Stimulated activated CD8-positive, alpha-beta memory T cell treated with anti-CD3 and anti-CD28 coated beads, Interleukin-4, amount 100 ng/mL, for 1 hour (primary cell): Measurements from ENCODE around the gene KMT2E.
"Not testable (repeated sequence)": the region's sequence is repeated elsewhere in the genome, so short reads cannot be mapped to it uniquely, and the experiment has no call there.

Source experiments
- DNase-seq, 2 donors: peaks; one replicate each; pipeline ENCODE4 v3.0.0-alpha.2; 2020; ENCODE audit warnings: low read depth in 2 of 2, low spot score in 1 of 2

The KMT2E gene

DNA sequence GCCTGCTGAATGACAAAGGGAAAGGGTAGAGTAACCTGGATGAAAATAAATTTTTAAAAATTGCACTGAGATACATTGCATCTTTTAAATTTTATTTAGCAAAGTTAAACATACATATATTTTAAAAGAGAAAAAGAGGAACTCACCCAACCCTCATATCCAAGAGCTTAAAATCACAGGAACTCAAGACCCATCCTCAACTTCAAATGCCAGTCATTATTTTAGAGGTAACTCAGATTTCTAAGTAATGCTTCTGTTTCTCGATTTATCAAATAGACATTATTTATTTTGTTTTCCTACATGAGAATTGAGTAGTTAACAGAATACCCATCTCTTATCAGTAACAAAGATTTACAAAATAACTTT is 32.4 kb upstream of the KMT2E start:
- DNase-seq, result no peak

DNA sequence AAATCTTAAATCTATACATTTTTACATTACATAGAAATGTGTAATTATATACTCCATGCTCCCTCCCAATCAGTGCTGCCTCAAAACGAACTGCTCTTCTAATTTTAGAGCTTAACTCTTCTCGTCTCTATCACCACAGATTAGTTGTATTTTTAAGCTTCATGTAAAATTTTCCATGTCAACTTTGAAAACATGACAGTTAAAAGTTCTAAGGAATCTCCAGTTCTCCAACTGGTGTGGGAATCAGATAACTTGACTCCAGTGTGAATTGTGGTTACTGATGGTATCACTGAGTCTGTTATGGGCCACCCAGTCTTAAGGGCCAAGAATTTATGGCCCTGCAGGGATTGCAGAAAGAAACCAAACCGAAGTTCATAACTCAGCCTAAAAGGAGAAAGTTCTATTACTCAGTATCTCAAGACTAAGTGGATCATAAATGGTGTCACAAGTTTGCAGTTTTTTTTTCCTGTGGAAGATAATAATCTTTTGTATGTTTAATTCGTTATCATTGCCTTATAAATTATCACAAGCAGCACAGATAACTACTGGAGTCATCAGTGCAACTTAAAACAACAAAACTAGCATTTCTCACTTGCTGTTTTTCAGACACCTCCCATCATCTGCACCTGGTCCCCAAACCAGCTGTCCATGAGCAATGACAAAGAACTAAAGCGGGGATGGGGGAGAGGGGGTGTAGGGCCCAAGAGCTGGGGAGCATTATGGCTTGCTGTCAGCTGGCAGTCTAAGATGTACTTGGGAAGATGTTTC is 31.5 kb upstream of the KMT2E start:
- no peak for DNase-seq

DNA sequence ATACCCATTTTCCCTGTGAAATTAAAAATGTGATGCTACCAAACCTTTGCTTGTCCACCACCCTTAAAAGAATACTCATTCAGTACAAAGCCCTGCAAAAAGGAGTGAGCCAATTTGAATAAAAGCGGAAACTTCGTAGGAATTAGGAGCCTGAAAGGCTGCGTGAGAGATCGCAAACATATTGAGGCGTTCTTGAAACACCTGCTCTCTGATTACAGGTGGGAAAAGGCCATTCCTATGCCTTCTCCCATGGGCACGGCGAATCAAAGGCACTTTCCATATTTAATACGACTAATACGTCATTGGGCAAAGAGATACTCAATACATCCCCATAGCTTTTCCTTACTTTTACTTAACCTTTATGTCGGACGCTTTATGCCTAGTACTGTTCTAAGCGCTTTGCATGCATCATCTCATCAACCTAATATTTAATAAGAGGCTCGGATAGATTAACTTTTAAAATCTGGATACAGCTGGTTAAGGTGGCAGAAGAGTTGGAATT is 30.9 kb upstream of the KMT2E start:
- DNase-seq, result no peak

DNA sequence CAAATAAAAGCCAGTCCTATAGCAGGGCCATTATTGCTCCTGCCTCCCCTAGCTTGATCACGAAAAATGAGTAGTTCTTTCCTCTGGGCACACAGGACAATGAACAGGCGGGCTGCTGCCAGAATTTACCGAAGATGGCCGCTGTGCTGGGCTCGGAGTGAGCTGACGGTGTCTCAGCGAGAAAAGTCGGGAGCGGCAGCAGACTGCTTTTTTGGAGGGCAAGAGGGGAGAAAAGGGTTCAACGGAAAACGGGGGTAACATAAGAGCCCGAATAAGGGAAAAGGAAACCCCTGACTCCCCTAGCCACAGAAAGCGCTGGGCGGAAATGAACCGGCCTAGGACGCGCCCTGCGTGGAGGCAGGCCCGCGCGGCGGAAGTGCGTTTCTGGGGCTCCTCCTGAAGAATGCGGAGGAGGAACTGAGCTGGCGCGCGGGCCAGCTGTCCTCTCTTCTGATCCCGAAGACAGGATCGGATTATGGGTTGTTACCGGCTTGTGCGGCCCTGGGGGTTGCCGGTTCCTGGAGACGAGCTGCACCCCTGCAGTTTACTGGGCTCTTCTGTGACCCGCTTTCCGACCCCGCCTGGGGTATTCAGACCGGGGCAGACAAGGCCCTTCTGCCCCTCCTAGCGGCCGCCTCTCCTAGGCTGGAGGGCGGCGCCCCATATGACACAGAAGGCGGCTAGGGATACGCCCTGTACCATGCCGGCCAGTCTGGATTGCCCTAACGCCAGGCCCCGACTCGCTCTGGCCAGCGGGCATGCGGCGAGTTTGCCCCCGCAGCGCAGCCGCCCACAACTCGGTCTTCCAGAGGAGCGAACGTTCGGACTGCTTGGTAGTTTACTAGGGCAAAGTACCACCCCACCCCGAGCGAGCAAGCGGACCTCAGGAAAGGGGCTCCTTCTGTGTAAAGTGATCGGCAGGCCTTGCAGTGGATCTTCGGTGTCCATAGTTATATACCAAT is 30.1 kb upstream of the KMT2E start:
- DNase-seq, result peak; percentile 56 to 69

DNA sequence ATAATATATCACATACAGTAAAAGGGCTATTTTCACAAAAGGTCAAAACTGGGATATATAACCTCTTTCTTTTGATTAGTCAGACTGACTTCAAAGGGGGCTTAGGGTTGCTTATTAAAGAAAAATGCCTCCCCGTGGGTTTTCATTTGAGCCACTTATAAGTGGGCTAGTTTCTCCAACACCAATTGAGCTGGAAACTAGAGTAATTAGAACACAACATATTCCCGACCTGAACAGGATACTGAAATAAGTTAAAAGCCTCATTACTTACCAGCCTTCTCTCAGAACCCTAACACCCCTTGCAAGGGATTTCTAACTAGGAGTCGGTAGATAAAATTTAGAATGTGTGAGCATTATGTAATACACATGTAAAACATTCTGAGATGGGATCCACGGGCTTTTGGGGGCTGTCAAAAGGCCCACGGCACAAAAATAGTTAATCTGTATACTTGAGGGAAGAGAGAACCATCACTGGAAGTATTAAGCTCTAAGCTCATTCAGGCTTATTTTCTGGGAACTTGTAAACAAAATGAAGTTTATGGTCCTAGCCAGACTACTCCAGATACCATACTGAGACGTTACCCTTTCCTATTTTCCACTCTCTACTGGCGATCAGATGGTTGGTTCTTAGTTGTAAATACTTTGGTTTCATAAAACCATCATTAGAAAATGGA is 29.3 kb upstream of the KMT2E start:
- DNase-seq, result no peak

DNA sequence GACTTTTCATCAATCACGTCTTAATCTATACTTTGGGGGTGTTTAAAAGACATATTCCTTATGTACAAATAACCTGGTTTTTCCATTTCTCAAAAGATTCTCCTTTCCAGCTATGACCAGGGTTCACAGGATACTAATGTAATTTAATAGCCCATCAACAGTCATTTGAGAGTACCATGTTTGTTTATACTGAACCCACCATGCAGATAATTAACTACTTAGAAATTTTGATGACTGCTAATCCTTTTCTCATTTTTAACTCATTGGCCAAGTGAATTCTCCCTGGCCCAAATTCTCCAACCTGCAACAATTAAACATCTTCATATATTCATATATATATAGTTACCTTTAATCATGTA is 28.8 kb upstream of the KMT2E start:
- DNase-seq, result no peak

DNA sequence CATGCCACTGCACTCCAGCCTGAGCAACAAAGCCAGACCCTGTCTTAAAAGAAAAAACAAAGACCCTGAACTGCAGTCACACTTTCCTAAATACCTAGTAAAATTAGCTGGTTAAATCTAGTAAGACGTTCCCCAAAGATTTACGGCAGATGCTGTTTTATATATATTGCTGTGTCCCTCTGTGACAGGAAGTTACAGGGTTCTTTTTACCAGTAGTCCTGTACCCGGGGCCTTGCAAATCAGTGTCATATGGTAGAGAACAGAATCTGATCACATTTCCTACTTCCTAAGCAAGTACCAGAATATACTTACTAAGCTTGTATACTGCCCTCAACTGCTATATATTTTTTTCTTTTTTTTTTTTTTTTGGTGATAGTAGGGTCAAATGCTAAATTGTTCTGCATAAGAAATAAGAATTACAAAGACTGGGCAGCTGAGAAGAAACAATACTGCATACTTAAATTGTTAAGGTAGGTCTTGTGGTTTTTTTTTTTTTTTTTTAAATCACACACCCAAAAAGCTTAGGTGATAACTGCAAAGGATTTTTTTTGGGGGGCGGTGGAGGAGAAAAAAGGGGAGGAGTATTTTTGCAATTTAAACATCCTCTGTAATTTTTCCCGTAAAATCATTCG is 27.3 kb upstream of the KMT2E start:
- DNase-seq, result no peak

DNA sequence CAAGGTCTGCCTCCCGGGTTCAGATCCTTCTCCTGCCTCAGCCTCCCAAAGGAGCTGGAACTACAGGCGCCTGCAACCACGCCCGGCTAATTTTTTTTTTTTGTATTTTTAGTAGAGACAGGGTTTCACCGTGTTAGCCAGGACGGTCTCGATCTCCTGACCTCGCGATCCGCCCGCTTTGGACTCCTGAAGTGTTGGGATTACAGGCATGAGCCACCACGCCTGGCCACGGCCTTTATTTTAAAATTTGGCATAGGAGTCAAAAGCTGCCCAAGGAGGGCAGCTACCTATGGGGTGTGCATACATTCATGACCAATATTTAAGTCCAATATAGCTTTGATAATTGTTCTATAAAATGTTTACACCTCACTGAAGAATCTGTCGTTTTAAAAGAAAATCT is 26.6 kb upstream of the KMT2E start:
- not testable (repeated sequence) for DNase-seq

DNA sequence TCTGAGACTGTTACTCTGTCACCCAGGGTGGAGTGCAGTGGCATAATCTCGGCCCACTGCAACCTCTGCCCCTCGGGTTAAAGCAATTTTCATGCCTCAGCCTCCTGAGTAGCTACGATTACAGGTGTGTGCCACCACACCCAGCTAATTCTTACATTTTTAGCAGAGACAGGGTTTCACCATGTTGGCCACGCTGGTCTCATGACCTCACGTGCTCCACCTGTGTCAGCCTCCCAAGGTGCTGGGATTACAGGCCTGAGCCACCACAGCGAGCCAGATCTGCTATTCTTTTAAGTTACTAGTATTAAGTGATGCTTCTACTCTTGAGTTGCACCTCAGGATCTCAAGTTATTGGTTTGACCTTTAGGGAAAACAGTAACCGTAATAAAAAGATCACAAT is 23.0 kb upstream of the KMT2E start:
- DNase-seq, result no peak

DNA sequence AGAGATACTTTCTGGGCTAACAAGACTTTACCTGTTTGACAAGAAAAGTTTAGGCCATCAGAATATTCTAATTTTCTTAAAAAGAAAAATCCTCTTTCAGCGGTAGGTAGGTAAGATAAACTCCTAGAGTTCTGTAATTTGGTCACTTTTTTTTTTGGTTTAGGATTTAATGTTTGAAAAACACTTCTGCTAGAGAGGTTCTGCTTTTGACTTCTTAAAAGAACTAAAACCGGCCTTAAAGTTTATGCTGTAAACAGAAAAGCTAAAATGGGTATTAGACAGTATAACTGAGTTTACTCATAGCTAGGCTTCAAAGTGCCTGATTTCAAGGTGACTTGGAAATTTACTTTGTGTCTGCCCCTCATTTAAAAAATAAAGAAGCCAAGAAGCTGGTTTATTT is 21.7 kb upstream of the KMT2E start:
- no peak for DNase-seq

DNA sequence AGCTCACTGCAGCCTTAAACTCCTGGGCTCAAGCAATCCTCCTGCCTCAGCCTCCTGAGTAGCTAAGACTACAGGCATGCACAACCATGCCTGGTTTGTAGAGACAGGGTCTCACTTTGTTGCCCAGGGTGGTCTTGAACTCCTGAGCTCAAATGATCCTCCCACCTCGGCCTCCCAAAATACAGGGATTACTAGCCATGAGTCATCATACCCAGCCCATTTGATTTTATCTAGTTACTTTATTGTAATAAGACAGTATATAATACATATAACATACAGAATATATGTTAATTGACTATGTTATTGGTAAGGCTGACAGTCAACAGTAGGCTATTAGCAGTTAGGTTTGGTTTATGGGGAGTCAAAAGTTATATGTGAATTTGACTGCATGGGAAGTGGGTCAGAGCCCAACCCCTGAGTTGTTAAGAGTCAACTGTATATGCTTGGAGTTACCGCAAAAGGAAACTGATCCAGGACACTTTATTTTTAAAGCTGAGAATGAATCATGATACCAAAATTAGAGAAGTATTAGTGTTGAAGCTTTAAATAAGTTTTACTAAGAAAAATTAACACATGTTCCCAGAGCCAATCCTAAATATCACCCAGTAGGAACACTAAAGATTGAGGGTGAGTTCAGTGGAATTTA is 20.7 kb upstream of the KMT2E start:
- DNase-seq, result no peak

DNA sequence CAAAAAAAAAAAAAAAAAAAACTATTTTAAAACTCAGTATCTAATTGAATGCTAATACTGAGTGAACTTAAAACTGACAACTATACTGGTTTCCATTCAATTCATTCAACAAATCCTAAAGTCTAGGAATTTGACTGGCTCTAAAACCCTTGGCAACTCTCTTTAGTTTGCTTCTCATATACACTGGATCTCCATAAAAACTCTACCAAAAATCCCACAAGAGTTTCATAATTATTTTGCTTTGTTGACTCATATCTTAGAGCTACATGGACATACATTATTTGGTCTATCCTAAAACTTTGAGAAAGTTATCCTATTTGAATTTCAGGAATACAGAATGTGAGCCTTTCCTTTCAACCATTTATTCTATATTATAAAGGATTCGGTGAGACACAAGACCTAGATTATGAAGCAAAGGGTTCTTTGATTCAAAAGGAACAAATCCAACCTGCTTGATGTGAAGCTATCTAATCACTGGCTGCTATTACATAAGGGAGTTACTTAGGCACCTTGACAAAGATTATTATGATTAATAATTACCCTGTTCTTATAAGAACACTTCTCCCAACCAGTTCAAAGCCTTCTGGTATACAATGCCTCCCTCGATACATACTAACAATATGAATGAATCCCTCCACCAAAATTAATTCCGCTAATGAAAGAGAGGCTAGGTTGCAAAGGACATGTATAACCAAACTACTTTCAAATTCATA is 15.8 kb upstream of the KMT2E start:
- no peak for DNase-seq

DNA sequence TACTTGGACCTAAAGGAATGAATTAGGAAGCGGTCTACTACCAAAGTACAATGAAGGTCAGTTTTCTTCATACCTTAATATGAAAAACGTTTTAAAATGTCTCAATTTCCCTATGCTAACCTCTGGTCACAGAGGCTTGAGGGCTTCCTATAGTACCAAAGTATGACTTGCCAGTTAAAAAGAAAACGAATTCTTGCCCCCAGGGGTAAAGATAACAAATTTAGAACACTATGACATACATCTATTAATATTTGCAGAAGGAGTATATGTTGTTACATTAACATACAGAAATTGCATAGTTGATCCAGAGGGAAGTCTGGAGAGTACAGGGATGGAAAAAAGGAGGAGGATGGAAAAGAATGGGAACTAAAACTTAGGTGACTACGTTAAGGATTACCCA is 13.8 kb upstream of the KMT2E start:
- no peak for DNase-seq

DNA sequence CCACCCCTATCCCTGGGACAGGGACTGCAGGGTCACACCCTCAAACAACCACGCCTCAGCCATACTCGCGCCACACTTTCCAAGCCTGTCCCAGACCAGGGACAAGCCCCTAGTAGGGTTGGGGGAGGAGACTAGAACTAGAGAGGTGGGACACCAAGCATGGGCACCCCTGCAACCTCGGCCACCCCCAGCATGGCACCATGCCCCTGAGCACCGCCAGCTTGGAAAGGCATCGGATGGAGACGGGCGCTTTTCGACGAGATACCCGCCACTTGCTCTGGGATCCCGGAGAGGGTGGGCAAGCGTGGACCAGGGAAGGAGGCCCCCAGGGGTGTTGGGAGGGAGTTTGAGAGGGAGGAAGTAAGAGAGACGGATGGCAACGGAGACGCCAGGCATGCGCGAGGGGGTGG is 13.1 kb upstream of the KMT2E start:
- DNase-seq, result no peak

DNA sequence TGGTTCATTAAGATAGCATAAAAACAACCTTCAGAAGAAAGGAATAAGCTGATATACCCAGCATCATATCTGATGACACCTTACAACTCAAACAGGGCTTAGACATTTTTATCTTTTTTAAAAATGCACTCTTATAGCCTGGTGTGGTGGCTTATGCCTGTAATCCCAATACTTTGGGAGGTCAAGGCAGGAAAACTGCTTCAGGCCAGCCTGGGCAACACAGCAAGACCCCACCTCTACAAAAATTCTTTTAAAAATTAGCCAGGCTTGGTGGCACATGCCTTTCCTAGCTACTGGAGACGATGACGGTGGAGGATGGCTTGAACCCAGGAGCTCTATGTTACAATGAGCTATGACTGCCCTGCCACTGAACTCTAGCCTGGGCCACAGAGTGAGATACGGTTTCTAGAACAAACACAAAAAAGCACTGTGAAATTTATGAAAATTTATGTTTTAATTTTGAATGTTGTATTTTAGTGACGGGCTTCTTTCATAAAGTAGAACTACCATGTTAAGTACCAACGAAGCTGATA is 12.3 kb upstream of the KMT2E start:
- DNase-seq, result no peak

DNA sequence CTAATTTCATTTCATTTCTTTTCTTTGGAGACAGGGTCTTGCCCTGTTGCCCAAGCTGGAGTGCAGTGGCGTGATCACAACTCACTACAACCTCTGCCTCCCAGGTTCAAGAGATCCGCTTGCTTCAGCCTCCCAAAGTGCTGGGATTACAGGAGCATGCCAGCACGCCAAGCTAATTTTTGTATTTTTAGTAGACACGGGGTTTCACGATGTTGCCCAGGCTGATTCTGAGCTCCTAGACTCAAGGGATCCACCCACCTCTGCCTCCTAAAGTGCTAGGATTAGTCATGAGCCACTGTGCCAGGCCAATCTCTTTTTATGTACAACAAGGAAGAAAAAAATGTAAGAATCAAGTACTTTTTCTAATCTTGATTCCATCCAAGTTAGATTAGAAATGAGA is 10.7 kb upstream of the KMT2E start:
- no peak for DNase-seq

DNA sequence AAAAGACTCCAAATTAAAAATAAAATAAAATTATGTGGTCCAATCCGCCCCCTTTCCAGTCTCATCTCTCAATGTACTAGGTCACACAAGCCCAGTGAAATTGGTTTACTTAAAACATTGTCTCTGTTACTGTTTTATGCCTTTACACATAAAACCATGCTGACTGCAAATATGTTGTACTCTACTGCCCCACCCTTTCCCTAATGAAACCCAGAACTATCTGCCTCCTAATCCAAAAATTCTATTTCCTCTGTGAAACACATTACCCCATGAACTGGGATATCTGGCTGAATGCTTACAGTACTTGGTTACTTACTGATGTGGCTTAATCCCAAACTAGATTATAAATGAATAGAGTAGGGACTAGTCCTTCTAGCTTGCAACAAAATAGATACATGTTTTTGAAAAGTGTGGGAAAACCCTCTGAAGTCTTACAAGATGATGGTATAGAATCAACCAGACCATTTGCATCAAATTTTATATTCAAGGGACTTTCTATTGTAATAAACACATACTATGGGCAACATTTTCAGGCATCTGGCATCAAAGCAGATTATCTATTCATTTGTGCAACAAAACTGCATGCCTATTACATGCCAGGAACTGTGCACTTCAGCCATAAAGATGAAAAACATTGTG is 10.0 kb upstream of the KMT2E start:
- DNase-seq, result no peak

DNA sequence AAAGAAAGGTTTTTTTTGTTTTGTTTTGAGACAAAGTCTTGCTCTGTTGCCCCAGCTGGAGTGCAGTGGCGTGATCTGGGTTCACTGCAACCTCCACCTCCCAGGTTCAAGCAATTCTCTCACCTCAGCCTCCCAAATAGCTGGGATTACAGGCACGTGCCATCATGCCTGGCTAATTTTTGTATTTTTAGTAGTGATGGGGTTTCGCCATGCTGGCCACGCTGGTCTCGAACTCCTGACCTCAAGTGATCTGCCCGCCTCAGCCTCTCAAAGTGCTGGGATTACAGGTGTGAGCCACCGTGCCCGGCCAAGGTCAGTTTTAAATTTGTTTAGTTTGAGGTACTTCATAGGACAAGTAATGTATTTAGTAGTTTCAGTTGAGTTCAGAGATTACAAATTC is 9.0 kb upstream of the KMT2E start:
- DNase-seq, result not testable (repeated sequence)

DNA sequence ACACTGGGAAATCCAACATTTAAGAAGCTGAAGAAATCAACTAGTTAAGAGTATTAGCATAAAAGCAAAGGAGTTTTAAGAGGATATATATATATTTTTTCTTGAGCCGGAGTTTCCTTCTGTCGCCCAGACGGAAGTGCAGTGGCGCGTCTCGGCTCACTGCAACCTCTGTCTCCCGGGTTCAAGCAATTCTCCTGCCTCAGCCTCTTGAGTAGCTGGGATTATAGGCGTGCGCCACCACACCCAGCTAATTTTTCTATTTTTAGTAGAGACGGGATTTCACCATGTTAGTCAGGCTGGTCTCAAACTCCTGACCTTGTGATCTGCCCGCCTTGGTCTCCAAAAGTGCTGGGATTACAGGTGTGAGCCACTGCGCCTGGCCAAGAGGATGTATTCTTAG is 8.5 kb upstream of the KMT2E start:
- DNase-seq, result not testable (repeated sequence)
